PC-9 (cell line): ENCODE results near the gene TBC1D2B. TPM values are rescaled to one million over a fixed set of nuclear protein-coding genes. Genes with fewer than 3 reads are reported as not detected.

Source experiments
- BruUV-seq: library from RNA; stranded (reverse); fragments of 400-500 nt; replicated peaks from 2 replicates; lab custom pipeline; 2021; lab: Mats Ljungman, UMichigan
- CTCF ChIA-PET: fragments of 300-600 bp; sonication (Branson Sonifier 250); formaldehyde crosslinking; loops from one replicate; lab custom pipeline; 2022; ENCODE audit warnings: antibody characterized with exemption; lab: Charles Lee
- POLR2A ChIA-PET: fragments of 300-600 bp; sonication (Branson Sonifier 250); formaldehyde crosslinking; loops from one replicate; lab custom pipeline; 2022; ENCODE audit warnings: antibody characterized with exemption; ENCODE audit not compliant: unreplicated experiment; lab: Charles Lee
- DNase-seq, 2 experiments: peaks; one replicate each; pipeline versions ENCODE4 v3.0.0 to v3.0.0-alpha.2; 2015 to 2022; ENCODE audit warnings: mixed read lengths in 1 of 2
- H2AFZ ChIP-seq: fragments of 200-600 bp; sonication (generic); 2 replicates; pipeline ENCODE4 v1.8.1; 2017; ENCODE audit warnings: antibody characterized with exemption
- H3F3A ChIP-seq: fragments of 200-600 bp; sonication (generic); 2 replicates; pipeline ENCODE4 v1.8.1; 2017; ENCODE audit warnings: antibody characterized with exemption, mild to moderate bottlenecking, low read depth; ENCODE audit not compliant: insufficient read depth
- H3K27ac ChIP-seq: fragments of 200-600 bp; sonication (generic); 2 replicates; pipeline ENCODE4 v1.6.1; 2016; ENCODE audit warnings: mixed run types
- H3K27me3 ChIP-seq: fragments of 200-600 bp; sonication (generic); 2 replicates; pipeline ENCODE4 v1.6.1; 2016; ENCODE audit warnings: low read depth, mixed run types; ENCODE audit not compliant: insufficient read depth
- H3K36me3 ChIP-seq: fragments of 200-600 bp; sonication (generic); 2 replicates; pipeline ENCODE4 v1.6.1; 2016; ENCODE audit warnings: low read depth, mixed run types
- H3K4me1 ChIP-seq: fragments of 200-600 bp; sonication (generic); replicated peaks from 2 replicates; pipeline ENCODE4 v1.6.1; 2016; ENCODE audit warnings: mixed run types; ENCODE audit not compliant: insufficient read depth
- H3K4me2 ChIP-seq: fragments of 200-600 bp; sonication (generic); 2 replicates; pipeline ENCODE4 v1.6.1; 2017; ENCODE audit warnings: mixed run types
- H3K4me3 ChIP-seq: fragments of 200-600 bp; sonication (generic); 2 replicates; pipeline ENCODE4 v1.6.1; 2016; ENCODE audit warnings: mixed run types
- H3K79me2 ChIP-seq: fragments of 200-600 bp; sonication (generic); 2 replicates; pipeline ENCODE4 v1.6.1; 2017; ENCODE audit warnings: low read depth, mixed run types
- H3K9me2 ChIP-seq: fragments of 200-600 bp; sonication (generic); 2 replicates; pipeline ENCODE4 v1.8.1; 2017; ENCODE audit warnings: mild to moderate bottlenecking; ENCODE audit not compliant: insufficient read depth
- H3K9me3 ChIP-seq: fragments of 200-600 bp; sonication (generic); 2 replicates; pipeline ENCODE4 v1.8.1; 2016; ENCODE audit warnings: low read depth; ENCODE audit not compliant: insufficient read depth
- H4K20me1 ChIP-seq: fragments of 200-600 bp; sonication (generic); 2 replicates; pipeline ENCODE4 v1.8.1; 2017; ENCODE audit not compliant: insufficient read depth
- EZH2 ChIP-seq: fragments of 200-600 bp; sonication (generic); IDR thresholded peaks from 2 replicates; pipeline ENCODE4 v1.8.0; 2017; ENCODE audit warnings: antibody characterized with exemption, low read depth
- intact Hi-C: fragments of 100-400 bp; cut with micrococcal nuclease; formaldehyde crosslinking; loops from one replicate; pipeline ENCODE4 v1.10.0; 2022; ENCODE audit not compliant: unreplicated experiment
- total RNA-seq: library from RNA; stranded (reverse); gene quantifications from 2 replicates; pipeline ENCODE4 v1.2.3, GENCODE V29; 2021
- TF ChIP-seq, protein P1 (sequence below): fragments of 200-600 bp; sonication (generic); conservative IDR thresholded peaks from 2 replicates; pipeline ENCODE4 v1.6.1; 2017; ENCODE audit warnings: mixed run types, antibody characterized with exemption, mild to moderate bottlenecking, moderate library complexity

TBC1D2B gene
- total RNA-seq, 1 experiment from 2014 or later, result 27.7 TPM

DNA sequence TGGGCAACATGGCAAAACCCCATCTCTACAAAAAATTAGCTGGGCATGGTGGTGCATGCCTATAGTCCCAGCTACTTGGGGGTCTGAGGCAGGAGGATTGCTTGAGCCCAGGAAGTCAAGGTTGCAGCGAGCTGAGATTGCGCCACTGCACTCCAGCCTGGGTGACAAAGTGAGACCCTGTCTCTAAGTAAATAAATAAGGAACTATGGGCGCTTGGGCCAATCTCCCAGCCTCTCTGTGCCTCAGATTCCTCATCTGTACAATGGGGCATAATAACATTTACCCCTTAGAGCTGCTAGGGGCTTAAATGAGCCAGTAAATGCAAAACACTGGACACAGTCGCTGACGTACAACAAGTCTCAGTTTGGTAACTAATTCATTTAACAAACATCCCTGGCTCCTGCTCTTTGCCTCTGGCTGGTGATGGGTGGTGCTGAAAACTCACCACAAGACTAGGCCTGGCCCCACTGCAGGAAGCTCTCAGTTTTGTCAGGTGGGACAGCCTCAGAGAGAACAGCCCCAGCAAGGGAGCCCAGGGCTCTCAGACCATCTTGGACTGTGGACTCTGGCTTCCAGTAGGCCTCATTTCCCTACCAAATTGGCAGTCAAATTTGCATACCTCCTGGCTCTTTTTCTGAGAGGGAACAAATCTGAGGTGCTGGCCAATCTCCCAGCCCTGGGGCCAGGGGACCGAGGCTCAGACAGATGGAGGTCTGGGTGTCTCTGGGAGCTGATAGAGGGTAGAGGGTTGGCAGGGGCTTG is 6.4 kb upstream of the TBC1D2B start:
- Histone ChIP-seq H3F3A (no peaks in the 10 kb centered on the region), H3K36me3 (no peaks in the 10 kb centered on the region), H3K4me2 (no peak overlapping the region), H2AFZ (no peak overlapping the region), H3K27ac (no peak overlapping the region), H3K27me3 (no peaks in the 10 kb centered on the region), H3K9me2 (no peaks in the 10 kb centered on the region), H3K4me1 (peaks cover 11% of the 10 kb centered on the region; the same call in 1 of the 2 replicates), H3K79me2 (no peaks in the 10 kb centered on the region), H3K4me3 (no peak overlapping the region), H3K9me3 (no peaks in the 10 kb centered on the region), H4K20me1 (no peaks in the 10 kb centered on the region)
- intact Hi-C loops, result no loop called here
- TF ChIP-seq EZH2, result no peak
- TF ChIP-seq, protein P1, sequence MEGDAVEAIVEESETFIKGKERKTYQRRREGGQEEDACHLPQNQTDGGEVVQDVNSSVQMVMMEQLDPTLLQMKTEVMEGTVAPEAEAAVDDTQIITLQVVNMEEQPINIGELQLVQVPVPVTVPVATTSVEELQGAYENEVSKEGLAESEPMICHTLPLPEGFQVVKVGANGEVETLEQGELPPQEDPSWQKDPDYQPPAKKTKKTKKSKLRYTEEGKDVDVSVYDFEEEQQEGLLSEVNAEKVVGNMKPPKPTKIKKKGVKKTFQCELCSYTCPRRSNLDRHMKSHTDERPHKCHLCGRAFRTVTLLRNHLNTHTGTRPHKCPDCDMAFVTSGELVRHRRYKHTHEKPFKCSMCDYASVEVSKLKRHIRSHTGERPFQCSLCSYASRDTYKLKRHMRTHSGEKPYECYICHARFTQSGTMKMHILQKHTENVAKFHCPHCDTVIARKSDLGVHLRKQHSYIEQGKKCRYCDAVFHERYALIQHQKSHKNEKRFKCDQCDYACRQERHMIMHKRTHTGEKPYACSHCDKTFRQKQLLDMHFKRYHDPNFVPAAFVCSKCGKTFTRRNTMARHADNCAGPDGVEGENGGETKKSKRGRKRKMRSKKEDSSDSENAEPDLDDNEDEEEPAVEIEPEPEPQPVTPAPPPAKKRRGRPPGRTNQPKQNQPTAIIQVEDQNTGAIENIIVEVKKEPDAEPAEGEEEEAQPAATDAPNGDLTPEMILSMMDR, result no peak
- CTCF ChIA-PET, result no interaction called here
- DNase-seq, result no peak
- BruUV-seq, result no TSS peak
- POLR2A ChIA-PET, result no interaction called here

DNA sequence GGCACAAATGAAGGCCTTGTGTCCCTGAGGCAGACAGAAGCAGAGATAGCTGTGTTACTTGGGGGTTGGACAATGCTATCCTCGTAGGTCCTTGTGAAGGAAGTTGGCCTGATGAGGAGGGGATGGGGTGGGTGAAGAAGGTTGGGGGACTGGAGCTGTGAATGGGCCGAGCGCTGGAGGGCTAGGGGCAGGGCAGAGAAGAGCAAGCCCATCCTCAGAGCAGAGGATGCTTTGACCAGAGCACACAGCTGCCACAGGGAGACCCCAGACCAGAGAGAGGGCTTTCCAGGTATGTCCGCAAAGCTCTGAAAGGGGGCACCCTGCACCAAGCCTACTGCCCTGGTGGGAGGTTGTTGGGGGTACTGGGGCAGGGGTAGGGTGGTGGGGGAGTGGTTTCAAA is 5.7 kb upstream of the TBC1D2B start:
- Histone ChIP-seq H3K9me3 (no peaks in the 10 kb centered on the region), H3K79me2 (no peaks in the 10 kb centered on the region), H3F3A (no peaks in the 10 kb centered on the region), H3K36me3 (no peaks in the 10 kb centered on the region), H3K4me2 (no peak overlapping the region), H3K27ac (no peak overlapping the region), H3K4me1 (peaks cover 8% of the 10 kb centered on the region; the same call in 1 of the 2 replicates), H3K4me3 (no peak overlapping the region), H3K9me2 (no peaks in the 10 kb centered on the region), H2AFZ (no peak overlapping the region), H3K27me3 (no peaks in the 10 kb centered on the region), H4K20me1 (no peaks in the 10 kb centered on the region)
- DNase-seq, result no peak
- BruUV-seq, result no TSS peak
- TF ChIP-seq, protein P1, result no peak
- no peak for TF ChIP-seq EZH2
- POLR2A ChIA-PET, result no interaction called here
- intact Hi-C loops, result no loop called here
- CTCF ChIA-PET, result no interaction called here

DNA sequence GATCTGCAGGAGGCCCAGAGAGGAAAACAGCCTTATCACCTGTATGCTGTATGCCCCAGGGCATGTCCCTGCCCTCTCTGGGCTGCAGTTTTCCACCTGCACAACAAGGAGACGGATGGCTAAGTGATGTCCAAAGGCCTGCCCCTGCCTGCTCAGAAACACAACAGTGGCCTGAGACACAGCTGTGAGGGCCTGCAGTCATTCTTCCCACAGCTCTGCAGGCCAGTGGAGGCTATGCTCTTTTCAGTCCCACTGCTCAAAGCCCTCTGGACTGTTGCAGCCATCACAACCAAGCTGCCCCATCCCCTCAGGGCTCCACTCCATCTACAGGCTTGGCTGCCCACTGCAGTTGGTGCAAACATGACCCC is 5.2 kb upstream of the TBC1D2B start:
- Histone ChIP-seq H3K9me2 (no peaks in the 10 kb centered on the region), H3K27ac (no peak overlapping the region), H3K27me3 (no peaks in the 10 kb centered on the region), H3K4me1 (peaks cover 8% of the 10 kb centered on the region; the same call in 1 of the 2 replicates), H3K79me2 (no peaks in the 10 kb centered on the region), H2AFZ (no peak overlapping the region), H3K36me3 (no peaks in the 10 kb centered on the region), H3K4me2 (no peak overlapping the region), H3K4me3 (no peak overlapping the region), H4K20me1 (no peaks in the 10 kb centered on the region), H3K9me3 (no peaks in the 10 kb centered on the region), H3F3A (no peaks in the 10 kb centered on the region)
- no peak for DNase-seq
- no TSS peak for BruUV-seq
- no peak for TF ChIP-seq EZH2
- TF ChIP-seq, protein P1, result no peak
- CTCF ChIA-PET, result no interaction called here
- POLR2A ChIA-PET, result interaction anchor here (0.6 kb wide), 2 partner anchors 37 to 67 kb away, joined by 4 to 5 read pairs; no protein-coding TSS in a partner anchor
- intact Hi-C loops, result no loop called here
